C4-2B (cell line): Measurements from ENCODE around the gene IL1RAPL2.

Experiments used
- H3K27ac ChIP-seq: fragments of 450-650 bp; 2 replicates; pipeline ENCODE4 v1.5.1; 2017
- CTCF ChIP-seq: fragments of 450-650 bp; conservative IDR thresholded peaks from 2 replicates; pipeline ENCODE4 v1.5.1; 2017; ENCODE audit warnings: mild to moderate bottlenecking
- ZFX ChIP-seq: fragments of 450-650 bp; IDR thresholded peaks from 2 replicates; pipeline ENCODE4 v1.6.1; 2017

IL1RAPL2 gene

GRCh38 chrX:105608745-105609144 lies 1042.7 kb downstream of the IL1RAPL2 start:
- H3K27ac ChIP-seq = no peak overlapping the region
- TF ChIP-seq ZFX (no peak), CTCF (no peak)

GRCh38 chrX:105609530-105609929 lies 1043.5 kb downstream of the IL1RAPL2 start:
- TF ChIP-seq ZFX = no peak
- TF ChIP-seq CTCF = no peak
- no peak overlapping the region for H3K27ac ChIP-seq

GRCh38 chrX:105610411-105610810 lies 1044.4 kb downstream of the IL1RAPL2 start:
- no peak for TF ChIP-seq CTCF
- no peak for TF ChIP-seq ZFX
- H3K27ac ChIP-seq = no peak overlapping the region

- TF ChIP-seq ZFX (no peak), CTCF (no peak)
- H3K27ac ChIP-seq = no peak overlapping the region
These were observed 1052.5 kb downstream of the IL1RAPL2 start for GRCh38 chrX:105618393-105619101.

GRCh38 chrX:105634180-105634579 lies 1068.2 kb downstream of the IL1RAPL2 start:
- TF ChIP-seq ZFX (no peak), CTCF (no peak)
- H3K27ac ChIP-seq = no peak overlapping the region

GRCh38 chrX:105635794-105636193 lies 1069.8 kb downstream of the IL1RAPL2 start:
- H3K27ac ChIP-seq = no peak overlapping the region
- TF ChIP-seq ZFX (no peak), CTCF (no peak)

- H3K27ac ChIP-seq = no peak overlapping the region
- TF ChIP-seq CTCF = no peak
- no peak for TF ChIP-seq ZFX
These were observed 1070.7 kb downstream of the IL1RAPL2 start for GRCh38 chrX:105636667-105637066.
